ENCODE results near the gene PSENEN.

PSENEN gene

GRCh38 chr19:35738887-35739229 is 6.6 kb upstream of the PSENEN start:
- ATAC-seq, result no peak
- TF ChIP-seq BACH2 (CRISPR knock-in tag; IDR thresholded peaks at IDR 0.05; ENCODE audit: borderline replicate concordance), result no peak
- TF ChIP-seq OSR1 (CRISPR knock-in tag; IDR thresholded peaks at IDR 0.05), result no peak
- no peak for TF ChIP-seq ZFP3 (CRISPR knock-in tag; IDR thresholded peaks at IDR 0.05)
- no peak for TF ChIP-seq ZFP30 (CRISPR knock-in tag; IDR thresholded peaks at IDR 0.05)
- no peak for TF ChIP-seq RARB (CRISPR knock-in tag; IDR thresholded peaks at IDR 0.05)
- no peak for TF ChIP-seq CREB5 (CRISPR knock-in tag; IDR thresholded peaks at IDR 0.05; ENCODE audit: low read depth)
- no peak for TF ChIP-seq ZNF565 (CRISPR knock-in tag; conservative IDR thresholded peaks at IDR 0.05; ENCODE audit: low read depth)
- TF ChIP-seq ISL1 (CRISPR knock-in tag; IDR thresholded peaks at IDR 0.05), result no peak
- no peak for TF ChIP-seq PPARA (CRISPR knock-in tag; IDR thresholded peaks at IDR 0.05; ENCODE audit: borderline replicate concordance)
- no peak for TF ChIP-seq ARNTL (CRISPR knock-in tag; IDR thresholded peaks at IDR 0.05; ENCODE audit: borderline replicate concordance, low read depth)
- no peak for TF ChIP-seq SNAI2 (CRISPR knock-in tag; IDR thresholded peaks at IDR 0.05)
- TF ChIP-seq ZNF8 (CRISPR knock-in tag; IDR thresholded peaks at IDR 0.05), result no peak
- TF ChIP-seq ESRRG (CRISPR knock-in tag; IDR thresholded peaks at IDR 0.05), result no peak
- no peak for TF ChIP-seq TCF4 (CRISPR knock-in tag; IDR thresholded peaks at IDR 0.05; ENCODE audit: borderline replicate concordance)
- no peak for TF ChIP-seq GLIS3 (CRISPR knock-in tag; IDR thresholded peaks at IDR 0.05)
- TF ChIP-seq ZC3H10 (CRISPR knock-in tag; IDR thresholded peaks at IDR 0.05), result no peak
- no peak for TF ChIP-seq PATZ1 (CRISPR knock-in tag; IDR thresholded peaks at IDR 0.05; ENCODE audit: borderline replicate concordance)
- TF ChIP-seq POU6F1 (CRISPR knock-in tag; IDR thresholded peaks at IDR 0.05; ENCODE audit: borderline replicate concordance, low read depth), result no peak

GRCh38 chr19:35739275-35740107 is 6.0 kb upstream of the PSENEN start:
- TF ChIP-seq CSRNP3 (CRISPR knock-in tag; IDR thresholded peaks at IDR 0.05) (no peak), ISL1 (CRISPR knock-in tag; IDR thresholded peaks at IDR 0.05) (no peak)
- no peak; the same call in 2 of the 3 replicates for ATAC-seq

- ATAC-seq, result peak; percentile 27
- TF ChIP-seq ZNF565 (CRISPR knock-in tag; conservative IDR thresholded peaks at IDR 0.05; ENCODE audit: low read depth), result no peak
These were observed 5.4 kb upstream of the PSENEN start for GRCh38 chr19:35740108-35740422.

GRCh38 chr19:35740423-35741202 is 4.8 kb upstream of the PSENEN start:
- peak; percentile 87 for ATAC-seq
- TF ChIP-seq ZNF70 (CRISPR knock-in tag; IDR thresholded peaks at IDR 0.05), result no peak
- TF ChIP-seq CSRNP3 (CRISPR knock-in tag; IDR thresholded peaks at IDR 0.05), result no peak
- TF ChIP-seq BACH2 (CRISPR knock-in tag; IDR thresholded peaks at IDR 0.05; ENCODE audit: borderline replicate concordance), result no peak
- TF ChIP-seq ZC3H10 (CRISPR knock-in tag; IDR thresholded peaks at IDR 0.05), result no peak
- TF ChIP-seq ZFP30 (CRISPR knock-in tag; IDR thresholded peaks at IDR 0.05), result no peak
- no peak for TF ChIP-seq ZNF8 (CRISPR knock-in tag; IDR thresholded peaks at IDR 0.05)
- TF ChIP-seq OSR1 (CRISPR knock-in tag; IDR thresholded peaks at IDR 0.05), result no peak
- no peak for TF ChIP-seq PATZ1 (CRISPR knock-in tag; IDR thresholded peaks at IDR 0.05; ENCODE audit: borderline replicate concordance)
- no peak for TF ChIP-seq SNAI2 (CRISPR knock-in tag; IDR thresholded peaks at IDR 0.05)
- no peak for TF ChIP-seq POU6F1 (CRISPR knock-in tag; IDR thresholded peaks at IDR 0.05; ENCODE audit: borderline replicate concordance, low read depth)

Data from SK-N-SH treated with all-trans-retinoic acid at 6 μM for 48 hours (cell line).